Stimulated activated naive CD8-positive, alpha-beta T cell treated with anti-CD3 and anti-CD28 coated beads, Interleukin-15, Interleukin-2, amounts not matched to agents 100 U/mL and 50 U/mL, for 24 hours (primary cell): Measurements from ENCODE around the gene LRIG1.
A peak's percentile ranks its signal among the peaks of the same experiment; 100 is the strongest.

Experiments
- ATAC-seq: fragments of 150-1000 bp; cut with Tn5 transposase; one replicate; pipeline ENCODE4 v1.10.0; 2021
- DNase-seq: peaks from one replicate; pipeline ENCODE4 v3.0.0; 2021

LRIG1 gene

DNA sequence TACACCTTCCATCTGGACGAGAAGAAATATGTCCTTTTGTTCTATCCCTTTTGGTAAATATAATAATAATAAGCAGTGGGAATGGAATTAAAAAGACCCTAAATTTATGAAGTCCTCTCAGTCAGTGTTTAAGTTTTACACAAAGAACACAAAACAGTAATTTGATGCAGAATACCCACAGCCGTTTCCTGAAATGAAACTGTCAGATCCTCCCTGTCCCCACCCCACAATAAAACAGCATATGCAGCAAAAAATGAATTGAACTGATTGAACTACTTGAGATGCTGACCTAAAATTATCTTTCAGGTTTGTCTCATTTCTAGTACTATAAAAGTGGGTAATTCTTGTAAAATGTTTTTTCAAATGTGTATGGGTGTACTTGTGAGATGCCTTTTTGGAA, 2.2 kb upstream of the LRIG1 start:
- ATAC-seq (no peak), DNase-seq (no peak)

- ATAC-seq (no peak), DNase-seq (no peak)
Observed at GRCh38 chr3:66502245-66502874, 1.5 kb upstream of the LRIG1 start.

DNA sequence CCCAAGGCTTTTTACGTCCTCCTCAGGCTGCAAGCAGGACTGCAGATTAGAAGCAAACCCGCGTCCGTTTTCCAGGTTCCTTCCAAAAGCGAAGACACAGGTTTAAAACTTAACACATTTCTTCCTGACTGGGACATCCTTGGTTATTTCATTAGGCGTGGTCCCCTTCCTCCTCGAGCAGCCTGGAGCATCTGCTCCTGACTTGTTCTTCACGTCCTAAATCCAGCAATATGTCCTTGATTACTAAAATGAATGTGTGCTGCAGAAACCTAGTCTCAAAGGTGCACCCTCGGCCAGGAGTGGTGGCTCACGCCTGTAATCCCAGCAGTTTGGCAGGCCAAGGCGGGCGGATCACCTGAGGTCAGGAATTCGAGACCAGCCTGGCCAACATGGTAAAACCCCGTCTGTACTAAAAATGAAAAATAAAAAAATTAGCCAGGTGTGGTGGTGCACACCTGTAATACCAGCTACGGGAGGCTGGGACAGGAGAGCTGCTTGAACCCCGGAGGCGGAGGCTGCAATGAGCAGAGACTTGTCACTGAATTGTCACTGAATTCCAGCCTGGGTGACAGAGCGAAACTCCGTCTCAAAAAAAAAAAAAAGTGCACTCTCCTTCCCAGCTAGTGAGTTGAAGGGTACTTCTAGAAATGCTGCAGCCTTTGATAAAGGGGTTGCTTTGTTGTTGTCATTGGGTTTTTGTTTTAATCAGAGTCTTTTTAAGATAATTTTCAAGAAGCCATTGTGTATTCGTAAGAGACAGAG, 842 bp upstream of the LRIG1 start:
- DNase-seq (no peak), ATAC-seq (no peak)

DNA sequence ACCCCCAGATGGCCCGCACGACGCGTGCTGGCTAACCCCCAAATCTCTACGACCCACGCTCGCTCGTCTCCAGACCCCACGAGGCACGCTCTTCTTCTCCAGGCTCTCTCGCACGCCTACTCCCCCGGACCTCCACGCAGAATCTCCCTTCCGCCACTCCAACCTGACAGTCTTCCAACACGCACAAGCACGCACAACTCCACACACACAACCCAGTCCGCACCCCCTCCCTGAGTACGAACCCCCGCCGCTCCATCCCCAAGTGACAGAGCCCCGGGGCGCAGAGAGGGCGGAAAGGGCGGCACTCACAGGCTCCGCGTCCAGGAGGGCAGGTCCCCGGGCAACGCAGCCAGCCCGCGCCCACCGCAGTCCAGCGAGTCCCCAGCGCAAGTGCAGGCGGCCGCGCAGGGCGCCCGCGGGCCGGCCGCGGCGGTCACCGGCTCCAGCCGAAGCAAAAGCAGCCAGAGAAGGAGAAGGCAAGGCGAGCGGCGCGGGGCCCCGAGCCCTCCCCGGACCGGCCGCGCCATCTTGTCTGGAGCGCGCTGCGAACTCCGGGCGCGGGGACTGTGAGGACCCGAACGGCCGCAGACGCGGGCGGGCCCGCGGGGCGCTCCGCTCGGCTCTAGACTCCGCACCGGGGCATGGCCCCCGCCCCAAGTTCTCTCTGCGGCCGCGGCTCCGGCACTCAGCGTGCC, 794 bp downstream of the LRIG1 start:
- DNase-seq (peak; percentile 49), ATAC-seq (no peak)

- no peak for ATAC-seq
Observed at GRCh38 chr3:66498687-66499621, 1.9 kb downstream of the LRIG1 start.

DNA sequence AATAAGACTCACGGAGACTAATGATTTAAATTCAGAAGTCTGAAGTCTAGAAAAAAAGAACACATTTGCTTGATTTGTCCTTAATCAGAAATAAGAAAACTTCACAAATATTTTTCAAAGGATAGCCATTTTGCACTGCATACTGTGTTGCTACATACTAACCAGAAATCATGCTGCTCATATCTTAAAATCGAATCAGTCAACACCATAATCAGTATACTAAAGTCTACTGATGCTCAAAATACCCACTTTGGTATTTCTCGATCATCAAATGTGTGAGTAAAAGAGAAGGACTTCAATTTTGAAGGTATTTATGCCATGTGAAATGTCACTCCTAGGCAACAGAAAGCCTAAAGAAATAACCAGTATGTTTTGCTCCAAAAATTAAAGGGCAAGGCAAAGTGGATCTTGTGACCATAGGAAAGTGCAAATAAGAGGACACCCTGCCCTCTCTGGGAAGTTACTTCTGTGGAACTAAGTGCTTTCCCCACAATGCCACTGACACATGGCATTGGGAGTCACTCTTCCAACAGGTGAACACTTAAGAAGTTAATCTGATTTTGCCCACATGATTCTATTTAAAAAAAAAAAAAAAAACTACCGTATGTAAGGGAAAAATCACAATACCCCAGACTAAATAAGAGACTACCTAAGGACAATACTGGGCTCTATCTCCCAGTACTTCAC, 2.7 kb downstream of the LRIG1 start:
- no peak for DNase-seq
- no peak for ATAC-seq

More at GRCh38 chr3:66498687-66499621, 1.9 kb downstream of the LRIG1 start:
- DNase-seq = no peak

GRCh38 chr3:66497288-66497984, 3.4 kb downstream of the LRIG1 start:
- ATAC-seq = no peak
- no peak for DNase-seq

DNA sequence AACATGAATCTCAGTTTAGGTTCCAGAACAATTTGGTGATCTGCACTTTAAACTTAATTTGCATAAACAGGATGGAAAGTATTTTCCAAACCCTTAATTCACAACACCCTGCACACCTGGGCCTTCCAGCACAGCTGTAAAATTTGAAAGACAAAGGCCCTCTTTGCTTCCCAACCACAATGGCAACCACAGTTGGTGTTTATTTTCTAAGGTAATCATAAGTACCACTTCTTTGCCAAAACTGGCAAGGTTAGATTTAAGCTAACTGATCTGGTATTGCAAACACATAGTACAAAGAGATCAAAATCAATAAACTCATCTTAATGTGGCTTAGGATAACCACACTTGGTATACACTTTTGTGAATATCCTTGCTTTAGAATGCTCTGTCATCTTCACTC, 4.1 kb downstream of the LRIG1 start:
- ATAC-seq = no peak

DNA sequence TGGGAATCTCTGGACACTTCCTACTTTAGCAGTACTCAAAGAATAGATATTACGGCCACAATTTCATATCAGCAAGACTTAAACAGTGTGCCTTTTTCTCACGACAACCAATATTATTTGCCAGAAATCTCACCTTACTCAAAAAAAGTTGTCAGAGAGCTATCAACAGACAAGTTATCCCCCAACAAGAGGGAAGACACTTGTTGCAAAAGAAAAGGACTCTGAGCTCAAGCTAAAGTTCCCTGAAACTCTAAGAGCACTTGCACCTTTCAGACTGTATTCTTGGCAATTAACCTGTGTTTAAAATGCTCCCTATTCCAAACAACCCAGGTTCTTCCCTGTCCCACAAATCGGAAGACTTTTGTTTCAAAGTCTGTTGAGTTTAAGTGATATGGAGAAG, 4.5 kb downstream of the LRIG1 start:
- DNase-seq (no peak), ATAC-seq (no peak)

More for the DNA sequence above, 4.1 kb downstream of the LRIG1 start:
- no peak for DNase-seq

DNA sequence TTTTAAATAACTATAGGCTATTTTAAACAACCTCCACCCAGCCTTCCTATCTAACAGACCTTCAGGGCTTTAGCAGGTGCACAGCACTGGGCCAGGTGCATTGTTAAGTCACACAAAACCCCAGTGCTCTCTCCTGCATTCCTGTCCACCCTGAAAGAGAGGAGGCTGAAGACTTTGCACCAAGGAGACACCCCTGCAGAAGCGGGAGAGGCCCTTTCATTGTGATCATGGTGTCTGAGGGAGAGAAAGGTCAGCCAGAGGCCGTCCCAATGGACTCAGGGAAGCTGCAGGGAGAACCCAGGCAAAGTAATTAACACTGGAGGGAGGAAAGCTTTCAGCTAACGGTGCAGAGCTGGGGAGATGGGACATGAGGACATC, 5.2 kb downstream of the LRIG1 start:
- no peak for DNase-seq
- ATAC-seq = no peak

GRCh38 chr3:66494959-66495667, 5.7 kb downstream of the LRIG1 start:
- DNase-seq (no peak), ATAC-seq (peak; percentile 33)

GRCh38 chr3:66493458-66494099, 7.2 kb downstream of the LRIG1 start:
- ATAC-seq (no peak), DNase-seq (no peak)

DNA sequence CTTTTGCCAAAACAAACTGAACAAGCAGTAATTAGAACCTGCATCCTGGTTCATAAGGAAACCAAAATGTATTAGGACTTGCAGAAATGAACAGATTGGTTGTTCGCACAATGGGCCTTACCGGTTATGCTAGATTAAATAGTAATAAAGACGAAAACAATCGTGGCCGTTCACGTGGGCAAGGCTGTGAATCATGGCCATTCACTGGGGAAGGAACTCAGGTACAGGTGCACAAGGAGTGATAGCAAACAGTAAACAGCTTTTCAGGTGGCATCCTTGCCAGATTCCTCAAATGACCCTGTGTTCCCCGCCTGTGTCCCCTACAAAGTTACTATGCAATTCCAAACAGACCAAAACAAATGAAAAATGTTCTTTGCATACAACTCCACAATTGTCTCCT, 8.2 kb downstream of the LRIG1 start:
- DNase-seq (no peak), ATAC-seq (no peak)

- DNase-seq (no peak), ATAC-seq (no peak)
Observed at GRCh38 chr3:66492071-66492470, 8.8 kb downstream of the LRIG1 start.

GRCh38 chr3:66490984-66491383, 9.8 kb downstream of the LRIG1 start:
- no peak for ATAC-seq
- DNase-seq = no peak

- ATAC-seq (no peak), DNase-seq (no peak)
Observed at GRCh38 chr3:66490214-66490613, 10.6 kb downstream of the LRIG1 start.

- ATAC-seq (peak; percentile 79), DNase-seq (no peak)
Observed at GRCh38 chr3:66489581-66489980, 11.2 kb downstream of the LRIG1 start.

- peak; percentile 3 for ATAC-seq
Observed at GRCh38 chr3:66489115-66489514, 11.7 kb downstream of the LRIG1 start.

DNA sequence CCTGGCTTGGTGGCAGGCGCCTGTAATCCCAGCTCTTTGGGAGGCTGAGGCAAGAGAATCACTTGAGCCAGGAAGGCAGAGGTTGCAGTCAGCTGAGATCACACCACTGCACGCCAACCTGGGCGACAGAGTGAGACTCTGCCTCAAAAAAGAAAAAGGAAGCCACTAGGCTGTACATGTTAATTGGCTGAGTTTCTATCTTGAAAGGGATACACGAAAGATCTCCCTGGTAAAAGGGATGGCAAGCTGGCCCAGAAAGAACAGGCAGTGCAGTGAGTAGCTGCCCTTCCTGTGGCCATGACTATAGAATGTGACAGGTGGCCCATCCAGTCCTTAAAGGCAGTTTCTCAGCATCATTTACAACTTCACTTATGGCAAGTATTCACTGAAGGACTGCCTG, 12.3 kb downstream of the LRIG1 start:
- DNase-seq = no peak
- no peak for ATAC-seq

More at GRCh38 chr3:66489115-66489514, 11.7 kb downstream of the LRIG1 start:
- no peak for DNase-seq

DNA sequence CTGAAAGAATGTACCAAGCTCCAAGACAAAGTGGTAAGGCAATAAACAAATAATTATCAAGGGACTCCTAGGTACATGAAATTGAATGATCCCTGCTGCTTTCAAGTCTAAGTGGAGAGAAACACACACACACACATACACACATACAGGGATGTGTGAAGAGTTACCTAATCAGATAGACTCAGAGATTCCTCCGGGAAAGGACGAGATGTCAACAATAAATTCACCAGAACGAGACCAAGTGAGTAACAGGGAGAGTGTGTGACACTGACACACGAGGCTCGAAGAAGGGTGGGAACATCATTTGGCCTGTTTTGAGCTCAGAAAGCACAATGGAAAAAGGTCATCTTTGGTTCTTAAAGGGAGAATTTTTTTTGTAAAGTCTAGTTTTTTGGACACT, 13.4 kb downstream of the LRIG1 start:
- ATAC-seq = no peak
- DNase-seq = no peak
